Fibroblast of upper back skin (primary cell): ENCODE results near the gene CDC20.
"Not testable (repeated sequence)": the region's sequence is repeated elsewhere in the genome, so short reads cannot be mapped to it uniquely, and the experiment has no call there.

Experiments
- DNase-seq: peaks from one replicate; pipeline ENCODE4 v3.0.0-alpha.2; 2013

CDC20 gene

DNA sequence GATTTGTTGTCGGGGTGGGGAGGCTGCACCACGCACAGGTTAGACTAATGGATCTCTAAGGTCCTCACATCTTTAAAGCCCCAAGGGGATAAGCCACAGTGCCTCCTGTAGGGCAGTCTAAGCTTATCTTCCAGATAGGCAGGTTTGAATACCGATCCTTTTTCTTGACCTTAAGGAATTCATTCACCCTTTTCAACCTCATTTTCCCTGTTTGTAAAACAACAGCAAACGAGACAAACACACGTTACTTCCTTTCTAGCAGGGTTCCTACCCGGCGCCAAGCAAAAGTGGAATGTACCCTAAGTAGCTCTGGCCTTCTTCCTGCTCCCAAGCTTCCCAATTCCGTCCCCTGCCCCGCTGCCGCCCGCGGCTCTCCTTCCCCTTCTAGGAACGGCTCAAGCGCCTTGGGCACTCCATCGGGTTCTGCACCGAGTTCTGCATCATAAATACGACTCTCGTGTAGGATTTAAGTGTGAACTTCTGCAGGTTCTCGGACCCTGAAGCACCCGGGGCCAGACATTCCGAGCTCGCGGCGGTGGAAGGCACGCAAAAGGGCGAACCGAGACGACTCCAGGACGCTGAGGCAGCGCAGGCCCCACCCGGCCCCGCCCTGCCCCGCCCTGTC, 548 bp upstream of the CDC20 start:
- DNase-seq: peak; percentile 37

- DNase-seq: no peak
Observed at GRCh38 chr1:43359696-43360095, 915 bp downstream of the CDC20 start.

DNA sequence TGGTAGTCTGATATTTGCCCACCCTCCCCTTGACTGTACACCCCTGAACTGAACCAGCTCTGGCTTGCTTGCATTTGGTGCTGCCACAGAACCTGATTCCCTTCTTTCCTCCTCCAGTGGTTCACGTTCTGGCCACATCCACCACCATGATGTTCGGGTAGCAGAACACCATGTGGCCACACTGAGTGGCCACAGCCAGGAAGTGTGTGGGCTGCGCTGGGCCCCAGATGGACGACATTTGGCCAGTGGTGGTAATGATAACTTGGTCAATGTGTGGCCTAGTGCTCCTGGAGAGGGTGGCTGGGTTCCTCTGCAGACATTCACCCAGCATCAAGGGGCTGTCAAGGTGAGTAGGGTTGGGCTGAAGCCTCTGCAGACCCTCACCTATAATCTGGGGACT, 1.8 kb downstream of the CDC20 start:
- DNase-seq: no peak

DNA sequence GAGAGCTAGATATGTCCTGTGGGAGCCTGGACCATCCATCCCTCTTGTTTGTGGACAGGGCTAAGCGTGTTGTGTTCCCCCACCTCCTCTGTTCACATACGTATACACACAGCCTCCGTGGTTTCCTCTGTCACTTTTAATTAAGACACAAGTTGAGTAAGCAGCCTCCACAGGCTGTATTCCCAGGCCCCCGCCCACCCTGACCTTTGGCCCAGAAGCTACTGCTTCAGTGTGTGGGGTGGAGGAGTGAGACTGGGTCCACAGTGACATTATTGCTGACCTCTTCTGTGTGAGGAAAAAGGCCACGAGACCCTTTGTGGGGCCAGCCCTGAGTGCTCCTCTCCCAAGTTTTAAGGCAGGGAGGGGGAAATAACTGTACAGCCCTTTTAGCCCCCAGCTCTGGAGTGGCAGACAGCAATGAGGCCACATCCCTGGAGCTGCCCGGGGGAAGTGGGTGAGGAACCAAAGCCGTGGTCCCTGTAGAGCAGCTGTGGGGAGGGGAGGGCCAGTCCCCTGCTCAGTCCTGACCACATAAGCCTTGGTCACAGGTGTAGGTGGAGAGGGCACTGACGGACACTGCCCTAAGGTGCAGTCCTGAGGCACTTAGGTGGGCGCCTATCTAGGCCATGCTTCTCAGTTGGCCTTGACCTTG, 4.6 kb downstream of the CDC20 start:
- DNase-seq: no peak

GRCh38 chr1:43363935-43364525, 5.2 kb downstream of the CDC20 start:
- no peak for DNase-seq

- DNase-seq: no peak
Observed at GRCh38 chr1:43365678-43366077, 6.9 kb downstream of the CDC20 start.

DNA sequence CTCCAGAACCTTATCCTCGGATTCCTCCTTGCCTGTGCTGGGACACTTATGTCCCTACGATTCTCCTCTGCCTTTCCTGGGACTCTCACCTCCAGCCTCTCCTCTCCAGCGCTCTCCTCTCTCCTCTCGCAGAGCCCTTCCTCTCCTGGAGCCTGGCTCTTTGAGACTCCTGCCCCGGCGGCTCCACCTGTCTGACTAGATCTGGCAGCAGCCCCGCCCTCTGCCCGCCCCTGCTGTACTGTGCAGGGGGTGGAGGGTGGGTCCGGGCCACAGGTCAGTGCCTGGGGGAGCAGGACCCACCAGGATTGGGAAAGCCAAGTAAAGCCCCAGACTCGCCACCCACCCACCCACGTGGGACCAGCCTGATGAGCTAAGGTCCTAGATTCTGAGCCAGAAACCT, 7.4 kb downstream of the CDC20 start:
- no peak for DNase-seq

DNA sequence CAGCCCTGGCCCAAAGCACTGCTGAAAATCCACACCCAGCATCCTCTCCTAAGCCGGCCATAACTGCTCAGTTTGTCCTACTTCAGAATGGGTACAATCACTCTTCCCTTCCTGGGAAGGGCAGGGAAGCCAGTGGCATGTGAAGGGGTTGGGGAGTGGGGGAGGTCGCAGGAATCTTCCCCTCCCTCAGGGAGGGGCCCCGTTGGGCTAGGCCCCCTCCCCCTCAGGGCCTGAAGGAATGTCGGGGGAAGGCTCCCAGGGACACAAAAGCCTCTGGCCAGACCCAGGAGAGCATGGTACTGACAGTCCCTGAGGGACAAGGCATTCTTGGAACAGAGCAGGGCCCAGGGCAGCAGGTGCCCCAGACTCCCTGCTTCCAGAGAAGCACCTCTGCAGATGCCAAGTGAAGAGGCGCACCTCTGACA, 7.8 kb downstream of the CDC20 start:
- DNase-seq: no peak

- no peak for DNase-seq
Observed at GRCh38 chr1:43367026-43367903, 8.5 kb downstream of the CDC20 start.

- peak; percentile 83 for DNase-seq
Observed at GRCh38 chr1:43367904-43368645, 9.3 kb downstream of the CDC20 start, which contains the start of gene ELOVL1. ELOVL1 (minus strand) TSS chr1:43368011; CDS start chr1:43365609, 2,402 bp downstream.

DNA sequence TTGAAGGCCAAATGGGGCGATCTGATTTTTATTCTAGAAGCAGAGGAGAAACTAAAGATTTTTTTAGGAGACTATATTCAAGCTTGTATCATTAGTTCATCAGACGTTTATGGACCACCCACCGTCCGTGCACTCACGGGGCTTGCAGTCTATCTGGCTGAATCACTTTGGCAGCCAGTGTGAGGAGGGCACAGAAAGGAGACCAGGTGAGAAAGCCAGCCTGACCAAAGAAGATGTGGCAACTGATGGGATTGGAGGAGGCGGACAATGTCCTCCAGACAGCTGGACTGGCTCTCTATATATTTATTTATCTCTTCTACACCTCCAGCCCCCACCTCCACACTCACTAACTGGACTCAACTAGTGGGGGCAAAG, 9.9 kb downstream of the CDC20 start:
- DNase-seq: no peak

DNA sequence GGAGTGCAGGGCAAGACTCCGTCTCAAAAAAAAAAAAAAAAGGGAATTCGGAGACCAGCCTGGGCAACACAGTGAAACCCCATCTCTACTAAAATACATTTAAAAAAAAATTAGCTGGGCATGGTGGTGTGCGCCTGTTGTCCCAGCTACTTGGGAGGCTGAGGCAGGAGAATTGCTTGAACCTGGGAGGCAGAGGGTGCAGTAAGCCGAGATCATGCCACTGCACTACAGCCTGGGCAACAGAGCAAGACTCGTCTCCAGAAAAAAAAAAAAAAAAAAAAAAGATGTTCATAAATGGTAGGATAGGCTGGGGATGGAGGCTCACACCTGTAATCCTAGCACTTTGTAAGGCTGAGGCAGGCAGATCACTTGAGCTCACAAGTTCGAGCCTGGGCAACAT, 11.0 kb downstream of the CDC20 start:
- not testable (repeated sequence) for DNase-seq

GRCh38 chr1:43370564-43370963, 11.8 kb downstream of the CDC20 start:
- no peak for DNase-seq

GRCh38 chr1:43372172-43372571, 13.4 kb downstream of the CDC20 start:
- no peak for DNase-seq

DNA sequence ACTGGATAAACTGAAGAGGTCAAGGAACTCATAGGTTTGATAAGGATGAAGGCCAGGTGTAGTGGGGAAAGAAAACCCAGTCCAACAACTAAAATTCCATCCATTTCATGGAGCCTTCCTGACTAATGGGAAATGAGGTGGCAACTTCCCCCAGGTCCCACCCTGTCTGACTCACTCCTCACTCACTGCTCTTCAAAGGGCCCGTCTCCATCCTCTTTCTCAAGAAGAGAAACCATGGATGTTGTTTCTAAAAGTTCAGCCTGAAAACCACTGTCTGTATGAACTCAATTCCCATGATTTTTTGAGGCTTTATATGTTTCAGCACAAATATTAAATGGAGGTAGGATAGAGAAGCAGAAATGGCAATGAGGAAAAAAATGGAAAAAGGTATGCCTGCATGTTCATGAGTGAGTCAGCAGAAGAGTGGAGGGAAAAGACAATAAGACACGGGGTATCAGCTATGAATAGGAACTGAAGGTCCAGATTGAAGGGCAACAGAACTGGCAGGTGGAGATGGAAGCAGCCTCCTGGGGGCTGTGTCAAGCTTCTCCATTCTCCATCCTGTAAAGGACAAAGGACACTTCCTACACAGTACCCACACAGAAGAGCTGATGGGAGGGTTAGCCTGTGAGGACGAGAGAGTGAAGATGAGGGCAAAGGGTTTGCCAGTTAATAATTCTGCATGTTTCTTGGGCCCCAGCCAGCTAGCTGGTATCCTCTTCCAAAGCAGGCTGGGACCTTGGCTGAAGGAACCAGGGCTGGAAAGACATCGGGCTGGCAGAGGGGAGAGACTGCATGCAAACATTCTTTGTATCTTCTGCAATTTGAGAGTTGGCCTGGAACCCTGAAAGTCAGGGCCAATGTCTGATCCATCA, 14.5 kb downstream of the CDC20 start:
- DNase-seq: peak; percentile 73

GRCh38 chr1:43376723-43377235, 18.0 kb downstream of the CDC20 start:
- no peak for DNase-seq

- DNase-seq: no peak
Observed at GRCh38 chr1:43377831-43378230, 19.1 kb downstream of the CDC20 start.

DNA sequence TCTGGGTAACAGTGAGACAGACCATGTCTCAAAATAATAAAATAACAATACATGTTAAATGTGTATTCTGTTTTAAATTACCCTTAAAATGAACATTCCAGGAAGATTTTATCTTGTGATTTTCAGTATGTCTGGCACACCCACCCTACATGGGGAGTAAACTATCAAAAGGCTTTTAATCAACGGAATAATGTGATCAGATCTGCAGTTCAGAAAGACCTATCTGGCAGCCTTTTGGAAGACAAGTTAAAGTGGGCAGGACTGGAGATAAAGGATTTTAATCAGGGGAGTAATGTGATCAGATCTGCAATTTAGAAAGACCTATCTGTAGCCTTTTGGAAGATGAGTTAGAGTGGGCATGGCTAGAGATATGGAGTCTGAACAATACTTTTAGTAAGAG, 20.7 kb downstream of the CDC20 start:
- DNase-seq: no peak

GRCh38 chr1:43381612-43382011, 22.8 kb downstream of the CDC20 start:
- no peak for DNase-seq

DNA sequence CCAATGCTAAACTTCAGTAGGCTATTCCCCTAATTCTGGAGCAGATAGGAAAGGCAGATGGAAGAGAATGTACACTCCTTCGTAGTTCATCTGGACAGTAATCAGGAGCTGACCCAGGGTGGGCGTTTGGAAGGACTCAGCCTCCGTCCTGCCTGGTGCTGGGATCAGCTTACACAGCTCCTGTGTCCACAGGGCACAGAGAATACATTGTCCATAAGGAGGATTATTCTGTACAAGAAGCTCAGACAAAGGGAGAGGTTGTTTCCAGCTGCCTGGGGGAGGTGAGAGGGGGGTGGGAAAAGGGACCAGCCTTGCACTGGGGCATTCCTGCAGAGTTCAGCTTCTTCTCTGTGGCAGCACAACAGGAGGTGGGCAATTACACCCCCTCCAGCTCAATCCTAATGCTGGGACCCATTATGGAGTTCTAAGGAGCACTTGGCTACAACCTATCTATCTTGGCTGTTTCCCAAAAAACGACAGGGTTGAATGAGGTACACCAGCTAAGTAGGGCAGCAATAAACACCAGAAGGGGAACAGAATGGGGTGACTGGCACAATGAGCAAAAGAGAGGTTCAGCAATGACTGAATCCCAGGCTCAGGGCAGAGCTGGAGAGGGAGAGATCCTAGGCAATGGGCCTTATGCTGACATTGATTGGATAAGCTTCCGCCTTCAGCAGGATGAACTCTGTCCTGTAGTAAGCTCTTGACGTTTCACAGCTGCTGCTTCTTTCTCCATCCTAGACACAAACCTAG, 23.4 kb downstream of the CDC20 start:
- DNase-seq: no peak

GRCh38 chr1:43383449-43383848, 24.7 kb downstream of the CDC20 start:
- no peak for DNase-seq
